Right cardiac atrium (tissue), 5 donors: ENCODE data around the gene GABRB2. TPM values are rescaled to one million over a fixed set of nuclear protein-coding genes. Genes with fewer than 3 reads are reported as not detected.
"Not testable (repeated sequence)": the region's sequence is repeated elsewhere in the genome, so short reads cannot be mapped to it uniquely, and the experiment has no call there.

ENCODE experiments used
- ATAC-seq, 2 donors: fragments of 200-7000 bp; cut with Tn5 transposase; one replicate each; pipeline versions ENCODE4 v1.8.0 to v1.9.1; 2020; ENCODE audit warnings: moderate library complexity in 2 of 2, mild to moderate bottlenecking in 1 of 2
- DNase-seq, 3 donors: peaks; one replicate each; pipeline ENCODE4 v3.0.0-alpha.2; 2020
- H3K27ac ChIP-seq: one replicate; pipeline ENCODE4 v1.5.1; 2013; ENCODE audit warnings: mild to moderate bottlenecking, low read length, control low read depth, moderate library complexity
- H3K27me3 ChIP-seq: one replicate; pipeline ENCODE4 v1.6.1; 2013; ENCODE audit not compliant: control insufficient read depth, insufficient read depth
- H3K4me1 ChIP-seq: one replicate; pipeline ENCODE4 v1.6.1; 2013; ENCODE audit warnings: low read length; ENCODE audit not compliant: control insufficient read depth, insufficient read depth
- H3K4me3 ChIP-seq: one replicate; pipeline ENCODE4 v1.5.1; 2013; ENCODE audit warnings: low read length, control low read depth
- H3K9me3 ChIP-seq: one replicate; pipeline ENCODE4 v1.6.1; 2013; ENCODE audit warnings: low read length; ENCODE audit not compliant: control insufficient read depth
- WGBS: extraction: QIAGEN DNeasy Blood & Tissue Kit; methylation state at CpG from one replicate; pipeline ENCODE4 v1.1.7; 2013; 5-methylcytosine and 5-hydroxymethylcytosine counted together
- intact Hi-C, 4 donors: fragments of 100-400 bp; cut with DNase I; formaldehyde crosslinking; loops; one replicate each; pipeline versions ENCODE4 v1.11.0 to v1.14.0; 2022 to 2023
- polyA plus RNA-seq: library from polyadenylated mRNA; stranded (reverse); fragments of 200-250 nt; gene quantifications from one replicate; pipeline ENCODE4 v1.2.3, GENCODE V29; 2013
- total RNA-seq, 4 donors: library from RNA; stranded (reverse); fragmentation: NEBNext Ultra II Directional; extraction: Animal tissue kit (Norgen Biotek cat#: 25700); gene quantifications; one replicate each; pipeline ENCODE4 v1.2.1, GENCODE V29; 2021
- donor health status: healthy with polysubstance abuse.
- donor health status: DM: no; HTN: yes; CAD: no.
- donor health status: DM: no; HTN: no; CAD: no.
- donor health status: DM: no; HTN: yes; CAD: no; lungs with severe emphysema.
- donor health status: DM: yes; HTN: yes; CAD: no.

The GABRB2 gene
- total and polyA plus RNA-seq, 5 donors = 0.02 to 0.53 (median 0.11) TPM

DNA sequence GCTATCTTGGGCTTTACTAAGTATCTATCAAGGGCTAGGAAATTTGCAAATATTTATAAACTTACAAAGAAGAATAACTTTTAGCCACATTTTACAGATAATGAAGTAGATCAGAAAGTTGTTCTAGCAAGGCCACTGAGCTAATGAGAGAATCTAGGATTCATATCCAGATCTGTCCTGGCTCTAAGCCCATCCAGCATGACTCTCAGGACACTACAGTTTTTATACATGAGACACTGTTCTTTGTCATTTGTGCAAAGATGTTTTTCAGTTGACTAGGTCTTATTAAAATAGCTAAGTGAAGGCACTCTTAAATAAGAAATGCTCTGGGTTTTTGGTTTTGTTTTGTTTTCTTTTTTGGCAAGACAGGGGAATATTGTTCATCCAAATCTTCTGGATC is 273.1 kb downstream of the GABRB2 start:
- intact Hi-C loops = no loop called here
- DNase-seq (no peak), ATAC-seq (no peak)
- H3K4me3 ChIP-seq = no peak overlapping the region
- H3K27me3 ChIP-seq = no peaks in the 10 kb centered on the region
- H3K27ac ChIP-seq = no peak overlapping the region
- H3K9me3 ChIP-seq = no peaks in the 10 kb centered on the region
- H3K4me1 ChIP-seq = no peaks in the 10 kb centered on the region

DNA sequence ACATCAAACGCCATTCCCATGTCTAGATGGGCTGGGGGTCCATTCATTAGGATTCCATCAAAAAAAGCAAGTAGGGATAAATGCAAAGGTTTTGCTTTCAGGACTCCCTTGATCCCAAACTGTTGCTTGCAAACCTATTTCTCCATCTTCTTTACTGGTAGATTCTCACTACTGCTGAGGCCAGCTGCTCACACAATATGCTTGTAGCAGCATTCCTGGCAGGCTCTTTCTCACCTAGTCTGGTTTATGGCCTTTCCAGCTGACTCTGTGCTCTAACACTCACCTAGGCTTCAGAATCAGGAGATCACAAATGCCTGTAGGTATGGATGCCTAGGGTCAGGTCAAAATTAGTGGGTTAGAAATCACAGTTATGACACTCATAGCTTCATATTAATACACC is 274.7 kb downstream of the GABRB2 start:
- WGBS = 76% methylated on average over 1 of the region's 1 CpG
- Histone ChIP-seq H3K27ac (no peak overlapping the region), H3K4me1 (no peaks in the 10 kb centered on the region), H3K4me3 (no peak overlapping the region), H3K9me3 (no peaks in the 10 kb centered on the region), H3K27me3 (no peaks in the 10 kb centered on the region)
- no peak for ATAC-seq
- intact Hi-C loops = no loop called here
- no peak for DNase-seq

DNA sequence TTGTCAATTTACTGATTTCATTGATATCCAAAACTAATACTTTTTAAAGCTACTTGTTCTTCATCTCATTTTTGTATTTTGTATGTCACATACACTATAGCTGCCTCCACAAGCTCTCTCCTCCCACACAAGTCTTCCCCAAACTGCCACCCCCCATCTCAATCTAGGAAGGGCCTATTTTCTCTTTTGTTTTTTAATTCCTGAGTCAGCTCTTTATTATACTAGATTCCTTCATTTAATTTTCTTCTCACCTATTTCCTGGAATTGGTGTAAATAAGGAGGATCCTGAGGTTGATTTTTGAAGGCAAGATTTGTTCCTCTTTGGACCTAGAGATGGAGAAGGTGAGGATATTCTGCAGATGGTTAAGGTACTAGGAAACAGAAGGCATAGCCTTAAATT is 277.4 kb downstream of the GABRB2 start:
- ATAC-seq = no peak
- intact Hi-C loops = no loop called here
- Histone ChIP-seq H3K4me1 (no peaks in the 10 kb centered on the region), H3K4me3 (no peak overlapping the region), H3K27me3 (no peaks in the 10 kb centered on the region), H3K27ac (no peak overlapping the region), H3K9me3 (no peaks in the 10 kb centered on the region)
- DNase-seq = no peak

- intact Hi-C loops = no loop called here
- H3K9me3 ChIP-seq = no peaks in the 10 kb centered on the region
- no peaks in the 10 kb centered on the region for H3K4me1 ChIP-seq
- no peak overlapping the region for H3K4me3 ChIP-seq
- H3K27ac ChIP-seq = no peak overlapping the region
- no peaks in the 10 kb centered on the region for H3K27me3 ChIP-seq
- DNase-seq = no peak
- no peak for ATAC-seq
- WGBS = 94% methylated on average over 1 of the region's 1 CpG
These were observed 279.6 kb downstream of the GABRB2 start for GRCh38 chr5:161266954-161267353.

GRCh38 chr5:161265006-161265405 is 281.5 kb downstream of the GABRB2 start:
- Histone ChIP-seq H3K4me1 (no peaks in the 10 kb centered on the region), H3K4me3 (no peak overlapping the region), H3K27ac (no peak overlapping the region), H3K9me3 (no peaks in the 10 kb centered on the region), H3K27me3 (no peaks in the 10 kb centered on the region)
- 69% methylated on average over 4 of the region's 4 CpGs for WGBS
- DNase-seq (no peak), ATAC-seq (no peak)
- intact Hi-C loops = no loop called here

GRCh38 chr5:161263191-161263590 is 283.3 kb downstream of the GABRB2 start:
- Histone ChIP-seq H3K9me3 (no peaks in the 10 kb centered on the region), H3K4me3 (no peak overlapping the region), H3K27me3 (no peaks in the 10 kb centered on the region), H3K27ac (no peak overlapping the region), H3K4me1 (no peaks in the 10 kb centered on the region)
- intact Hi-C loops = no loop called here
- ATAC-seq = no peak
- no peak for DNase-seq

DNA sequence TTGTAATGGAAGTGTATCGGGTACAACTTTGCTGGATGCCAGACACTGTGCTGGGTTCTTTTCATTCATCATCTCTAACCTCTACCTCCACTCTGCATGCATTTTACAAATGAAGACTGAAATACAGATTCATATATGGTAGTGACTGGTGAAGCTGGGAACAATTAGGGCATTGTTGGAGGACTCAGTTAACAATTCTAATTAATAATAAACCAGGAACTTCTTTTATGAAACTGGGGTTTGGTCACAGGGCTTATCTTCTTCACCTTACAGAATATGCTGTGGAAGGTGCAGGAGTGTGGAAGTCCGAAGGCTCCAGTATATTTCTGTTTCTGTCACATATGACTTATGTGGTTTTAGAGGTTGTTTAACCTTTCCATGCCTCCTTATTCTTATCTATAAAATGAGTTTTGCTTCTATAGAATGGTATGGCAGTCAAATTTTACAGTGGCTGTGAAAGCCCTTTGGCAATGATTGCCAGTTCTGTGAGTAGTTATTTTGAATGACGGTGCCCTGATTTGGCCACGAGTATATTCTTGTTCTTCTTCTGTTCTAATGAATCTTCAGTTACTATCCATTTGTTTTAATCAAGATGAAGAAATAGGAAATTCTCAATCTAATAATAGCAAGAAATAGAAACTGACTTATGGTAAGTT is 284.7 kb downstream of the GABRB2 start:
- Histone ChIP-seq H3K27me3 (peaks cover 2% of the 10 kb centered on the region), H3K9me3 (no peaks in the 10 kb centered on the region), H3K4me3 (no peak overlapping the region), H3K4me1 (no peaks in the 10 kb centered on the region), H3K27ac (no peak overlapping the region)
- DNase-seq (no peak), ATAC-seq (no peak)
- WGBS = 89% methylated on average over 4 of the region's 4 CpGs
- intact Hi-C loops = no loop called here

DNA sequence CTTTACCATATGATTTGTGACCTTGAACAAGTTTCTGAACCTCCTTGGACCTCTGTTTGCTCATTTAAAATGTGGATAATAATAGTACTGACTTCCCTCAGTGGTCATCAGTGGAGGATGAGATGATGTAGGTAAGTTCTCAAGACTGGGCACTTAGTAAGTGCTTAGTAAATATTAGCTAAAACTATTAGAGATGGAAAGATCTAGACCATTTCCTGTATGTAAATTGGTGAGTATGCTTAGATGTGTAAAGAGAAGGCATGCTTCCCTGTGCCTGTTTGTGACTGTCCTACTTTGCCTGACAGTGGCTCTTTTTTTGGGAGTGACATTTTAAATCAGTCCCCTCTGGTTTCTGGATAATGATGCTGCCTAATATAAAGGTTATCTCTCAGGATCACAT is 288.1 kb downstream of the GABRB2 start:
- H3K27ac ChIP-seq = no peak overlapping the region
- intact Hi-C loops = no loop called here
- DNase-seq = no peak

GRCh38 chr5:161256957-161257356 is 289.6 kb downstream of the GABRB2 start:
- intact Hi-C loops = no loop called here
- no peaks in the 10 kb centered on the region for H3K4me1 ChIP-seq
- no peak for DNase-seq
- ATAC-seq = no peak
- WGBS = 75% methylated on average over 2 of the region's 2 CpGs
- H3K27ac ChIP-seq = no peak overlapping the region
- no peak overlapping the region for H3K4me3 ChIP-seq
- no peaks in the 10 kb centered on the region for H3K9me3 ChIP-seq
- peaks cover 2% of the 10 kb centered on the region for H3K27me3 ChIP-seq

More for the DNA sequence above, 288.1 kb downstream of the GABRB2 start:
- ATAC-seq = no peak
- H3K9me3 ChIP-seq = no peaks in the 10 kb centered on the region
- H3K4me1 ChIP-seq = no peaks in the 10 kb centered on the region
- no peak overlapping the region for H3K4me3 ChIP-seq
- peaks cover 2% of the 10 kb centered on the region for H3K27me3 ChIP-seq

DNA sequence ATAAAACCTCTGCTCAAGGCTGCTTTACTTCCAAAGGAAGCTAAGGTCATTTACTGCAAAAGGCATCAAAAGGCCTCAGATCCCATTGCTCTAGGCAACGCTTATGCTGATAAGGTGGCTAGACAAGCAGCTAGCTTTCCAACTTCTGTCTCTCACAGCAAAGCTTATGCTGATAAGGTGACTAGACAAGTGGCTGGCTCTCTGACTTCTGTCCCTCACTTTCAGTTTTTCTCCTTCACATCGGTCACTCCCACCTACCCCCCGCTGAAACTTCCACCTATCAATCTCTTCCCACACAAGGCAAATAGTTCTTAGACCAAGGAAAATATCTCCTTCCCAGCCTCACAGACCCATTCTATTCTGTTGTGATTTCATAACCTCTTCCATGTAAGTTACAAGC is 293.6 kb downstream of the GABRB2 start:
- DNase-seq, H3K9me3 ChIP-seq, H3K4me3 ChIP-seq, H3K27me3 ChIP-seq, intact Hi-C loops, H3K4me1 ChIP-seq, H3K27ac ChIP-seq, ATAC-seq: not testable (repeated sequence)
- WGBS = 25% methylated on average over 3 of the region's 3 CpGs

GRCh38 chr5:161246749-161247148 is 299.8 kb downstream of the GABRB2 start:
- Histone ChIP-seq H3K9me3 (no peaks in the 10 kb centered on the region), H3K27ac (no peak overlapping the region), H3K27me3 (no peaks in the 10 kb centered on the region), H3K4me1 (no peaks in the 10 kb centered on the region), H3K4me3 (no peak overlapping the region)
- WGBS = 78% methylated on average over 4 of the region's 4 CpGs
- ATAC-seq = no peak
- DNase-seq = no peak
- intact Hi-C loops = no loop called here

DNA sequence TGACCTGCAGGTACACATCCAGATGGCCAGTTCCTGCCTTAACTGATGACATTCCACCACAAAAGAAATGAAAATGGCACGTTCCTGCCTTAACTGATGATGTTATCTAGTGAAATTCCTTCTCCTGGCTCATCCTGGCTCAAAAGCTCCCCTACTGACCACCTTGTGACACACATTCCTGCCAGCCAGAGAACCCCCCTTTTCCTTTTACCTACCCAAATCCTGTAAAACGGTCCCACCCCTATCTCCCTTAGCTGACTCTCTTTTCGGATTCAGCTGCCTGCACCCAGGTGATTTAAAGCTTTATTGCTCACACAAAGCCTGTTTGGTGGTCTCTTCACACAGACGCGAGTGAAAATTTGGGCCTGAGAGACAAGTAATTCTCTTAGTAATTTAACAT is 300.7 kb downstream of the GABRB2 start:
- intact Hi-C loops, H3K4me1 ChIP-seq, H3K4me3 ChIP-seq, H3K9me3 ChIP-seq, DNase-seq, ATAC-seq, H3K27me3 ChIP-seq, H3K27ac ChIP-seq: not testable (repeated sequence)
- WGBS = 74% methylated on average over 5 of the region's 5 CpGs
